HCT116 (cell line): ENCODE data around the gene GRIK4. TPM values are rescaled to one million over a fixed set of nuclear protein-coding genes. Genes with fewer than 3 reads are reported as not detected.

ENCODE experiments used
- ATAC-seq: fragments of 200-7000 bp; cut with Tn5 transposase; 2 replicates; pipeline ENCODE4 v1.9.1; 2020; ENCODE audit warnings: mild to moderate bottlenecking, moderate library complexity
- BruUV-seq: library from RNA; stranded (reverse); fragments of 400-500 nt; replicated peaks from 2 replicates; lab custom pipeline; 2021; lab: Mats Ljungman, UMichigan
- CTCF ChIA-PET: fragments of 300-600 bp; sonication (Branson Sonifier 250); formaldehyde crosslinking; loops from one replicate; lab custom pipeline; 2021; ENCODE audit warnings: antibody characterized with exemption; lab: Charles Lee
- POLR2A ChIA-PET: fragments of 300-600, 350-600 bp; sonication (Branson Sonifier 250); formaldehyde crosslinking; loops from one replicate; lab custom pipeline; 2021; ENCODE audit warnings: antibody characterized with exemption; lab: Charles Lee
- RAD21 ChIA-PET, 2 experiments: fragments of 300-600 bp; sonication (Branson Sonifier 250); formaldehyde crosslinking; loops; one replicate each; lab custom pipeline; 2023; ENCODE audit warnings: low total read pairs in 2 of 2; ENCODE audit not compliant: uncharacterized antibody in 2 of 2, unreplicated experiment in 2 of 2, low non-redundant PET in 1 of 2; lab: Charles Lee
- DNase-seq: peaks from one replicate; pipeline ENCODE4 v3.0.0-alpha.2; 2010; ENCODE audit warnings: low read depth, low spot score
- H2AFZ ChIP-seq: fragments of 200-600 bp; shearing (Covaris generic), sonication (generic); 2 replicates; pipeline ENCODE4 v1.6.1; 2017; ENCODE audit warnings: low read depth, mixed run types, mixed read lengths, antibody characterized with exemption, low read length; ENCODE audit not compliant: poor library complexity, severe bottlenecking
- H3K27ac ChIP-seq: 2 replicates; pipeline ENCODE4 v1.5.1; 2012; ENCODE audit warnings: low read depth, low read length
- H3K27me3 ChIP-seq: fragments of 200-600 bp; sonication (generic); 2 replicates; pipeline ENCODE4 v1.6.1; 2016; ENCODE audit warnings: mixed run types, low read length, mixed read lengths; ENCODE audit not compliant: insufficient read depth
- H3K36me3 ChIP-seq, 2 experiments: fragments of 200-500 bp in 1 of 2; fragments of 200-600 bp in 1 of 2; sonication (Bioruptor generic) in 1 of 2; sonication (generic) in 1 of 2; 2 replicates each; pipeline versions ENCODE4 v1.5.1 to v1.6.1; 2014 to 2016; ENCODE audit warnings: low read length in 2 of 2, inconsistent platforms in 1 of 2, mixed read lengths in 1 of 2, mixed run types in 1 of 2; ENCODE audit not compliant: insufficient read depth in 2 of 2, control insufficient read depth in 1 of 2
- H3K4me1 ChIP-seq, 2 experiments: fragments of 200-600 bp in 1 of 2; sonication (generic) in 1 of 2; 2 replicates each; pipeline versions ENCODE4 v1.5.1 to v1.6.1; 2012 to 2017; ENCODE audit warnings: low read length in 2 of 2, inconsistent platforms in 1 of 2, mild to moderate bottlenecking in 1 of 2, mixed read lengths in 1 of 2, mixed run types in 1 of 2, moderate library complexity in 1 of 2; ENCODE audit not compliant: insufficient read depth in 2 of 2, control insufficient read depth in 1 of 2
- H3K4me2 ChIP-seq: fragments of 200-600 bp; sonication (generic); 2 replicates; pipeline ENCODE4 v1.6.1; 2017; ENCODE audit warnings: mixed run types, low read length, mixed read lengths
- H3K4me3 ChIP-seq, 2 experiments: fragments of 200-600 bp in 1 of 2; sonication (generic) in 1 of 2; replicated peaks in 1 of 2; 2 replicates each; pipeline ENCODE4 v1.5.1; 2011 to 2016; ENCODE audit warnings: low read length in 2 of 2, control low read depth in 1 of 2, low read depth in 1 of 2, mild to moderate bottlenecking in 1 of 2, mixed read lengths in 1 of 2, mixed run types in 1 of 2
- H3K79me2 ChIP-seq: fragments of 200-600 bp; sonication (generic); 2 replicates; pipeline ENCODE4 v1.6.1; 2017; ENCODE audit warnings: mild to moderate bottlenecking, mixed run types, low read length, moderate library complexity, mixed read lengths; ENCODE audit not compliant: insufficient read depth
- H3K9ac ChIP-seq: fragments of 200-600 bp; sonication (generic); 2 replicates; pipeline ENCODE4 v1.6.1; 2016; ENCODE audit warnings: low read length, mixed read lengths
- H3K9me2 ChIP-seq: fragments of 200-600 bp; sonication (generic), shearing (Covaris generic); 2 replicates; pipeline ENCODE4 v1.6.1; 2017; ENCODE audit warnings: mixed run types, mild to moderate bottlenecking, moderate library complexity; ENCODE audit not compliant: insufficient read depth
- H3K9me3 ChIP-seq, 2 experiments: fragments of 200-500 bp in 1 of 2; fragments of 200-600 bp in 1 of 2; sonication (Bioruptor generic) in 1 of 2; sonication (generic) in 1 of 2; 2 replicates each; pipeline ENCODE4 v1.6.1; 2014 to 2017; ENCODE audit warnings: low read length in 2 of 2, mixed read lengths in 2 of 2, inconsistent platforms in 1 of 2, low read depth in 1 of 2, mild to moderate bottlenecking in 1 of 2, mixed run types in 1 of 2, moderate library complexity in 1 of 2; ENCODE audit not compliant: control insufficient read depth in 1 of 2, insufficient read depth in 1 of 2
- H4K20me1 ChIP-seq: fragments of 200-600 bp; sonication (generic), shearing (Covaris generic); 2 replicates; pipeline ENCODE4 v1.6.1; 2017; ENCODE audit warnings: mixed run types, mild to moderate bottlenecking, moderate library complexity; ENCODE audit not compliant: insufficient read depth
- ATF3 ChIP-seq: IDR thresholded peaks from 2 replicates; pipeline ENCODE4 v1.6.1; 2012
- EZH2 ChIP-seq: fragments of 200-600 bp; sonication (generic); IDR thresholded peaks from 2 replicates; pipeline ENCODE4 v1.6.1; 2017; ENCODE audit warnings: antibody characterized with exemption, mixed run types
- FOSL1 ChIP-seq: IDR thresholded peaks from 2 replicates; pipeline ENCODE4 v1.6.1; 2012; ENCODE audit warnings: low read depth
- JUND ChIP-seq: IDR thresholded peaks from 2 replicates; pipeline ENCODE4 v1.6.1; 2012
- POLR2A ChIP-seq: IDR thresholded peaks from 2 replicates; pipeline ENCODE4 v1.7.0; 2011; ENCODE audit warnings: borderline replicate concordance; ENCODE audit not compliant: insufficient read depth, insufficient read length; ENCODE audit errors: extremely low read depth
- SIN3A ChIP-seq: IDR thresholded peaks from 2 replicates; pipeline ENCODE4 v1.6.1; 2012; ENCODE audit warnings: low read depth
- SP1 ChIP-seq: IDR thresholded peaks from 2 replicates; pipeline ENCODE4 v1.6.1; 2012; ENCODE audit warnings: low read depth
- TCF7L2 ChIP-seq: IDR thresholded peaks from 2 replicates; pipeline ENCODE4 v1.7.0; 2011; ENCODE audit warnings: borderline replicate concordance, inconsistent platforms; ENCODE audit not compliant: insufficient read depth, insufficient read length; ENCODE audit errors: extremely low read depth
- intact Hi-C: fragments of 100-400 bp; cut with micrococcal nuclease; formaldehyde crosslinking; loops from 2 replicates; pipeline ENCODE4 v1.10.0; 2022
- total RNA-seq: library from RNA; stranded (reverse); gene quantifications from one replicate; pipeline ENCODE4 v1.2.1, GENCODE V29; 2021; ENCODE audit not compliant: unreplicated experiment

GRIK4 gene
- total RNA-seq, 1 experiment from 2014 or later, result 0.52 TPM

GRCh38 chr11:120805960-120806555 is 294.5 kb downstream of the GRIK4 start:
- BruUV-seq, result no TSS peak
- no peak for TF ChIP-seq SIN3A
- TF ChIP-seq FOSL1, result no peak
- TF ChIP-seq POLR2A, result no peak
- no peak for TF ChIP-seq EZH2
- TF ChIP-seq TCF7L2, result no peak
- no peak for TF ChIP-seq SP1
- Histone ChIP-seq H3K27ac (no peak overlapping the region), H3K79me2 (no peaks in the 10 kb centered on the region), H2AFZ (no peak overlapping the region), H3K9ac (no peak overlapping the region), H3K27me3 (no peaks in the 10 kb centered on the region), H3K9me3 (no peaks in the 10 kb centered on the region), H3K4me3 (no peak overlapping the region), H4K20me1 (no peaks in the 10 kb centered on the region), H3K4me2 (no peak overlapping the region), H3K36me3 (no peaks in the 10 kb centered on the region), H3K9me2 (no peaks in the 10 kb centered on the region), H3K4me1 (peaks cover 13% of the 10 kb centered on the region in 2 experiments)
- intact Hi-C loops, result no loop called here
- ChIA-PET CTCF (no interaction called here), RAD21 (no interaction called here), POLR2A (no interaction called here)
- DNase-seq (no peak), ATAC-seq (no peak)

GRCh38 chr11:120807414-120808150 is 296.0 kb downstream of the GRIK4 start:
- no peak overlapping the region for H2AFZ ChIP-seq
- H3K9ac ChIP-seq, result no peak overlapping the region
- DNase-seq, result no peak
- peaks cover 13% of the 10 kb centered on the region in 2 experiments for H3K4me1 ChIP-seq
- H3K27me3 ChIP-seq, result no peaks in the 10 kb centered on the region
- no peaks in the 10 kb centered on the region for H3K9me3 ChIP-seq
- H3K79me2 ChIP-seq, result no peaks in the 10 kb centered on the region
- intact Hi-C loops, result no loop called here
- H4K20me1 ChIP-seq, result no peaks in the 10 kb centered on the region
- TF ChIP-seq FOSL1, result peak; percentile 47
- TF ChIP-seq JUND, result peak; percentile 51
- no peak for TF ChIP-seq ATF3
- H3K4me2 ChIP-seq, result peak overlapping the region; percentile 56
- no peak overlapping the region for H3K27ac ChIP-seq
- ATAC-seq, result peak; percentile 79
- no peaks in the 10 kb centered on the region for H3K9me2 ChIP-seq
- BruUV-seq, result no TSS peak
- no peak overlapping the region for H3K4me3 ChIP-seq
- no peaks in the 10 kb centered on the region for H3K36me3 ChIP-seq
- ChIA-PET RAD21 (no interaction called here), CTCF (no interaction called here), POLR2A (no interaction called here)
